H1 (cell line): ENCODE measurements around the gene RMP24.
A peak's percentile ranks its signal among the peaks of the same experiment; 100 is the strongest.

Experiments
- CTCF ChIA-PET: fragments of 300-600 bp; sonication (Branson Sonifier 250); formaldehyde crosslinking; loops from one replicate; lab custom pipeline; 2021; ENCODE audit not compliant: partially characterized antibody; lab: Charles Lee
- POLR2A ChIA-PET: fragments of 300-600 bp; sonication (Branson Sonifier 250); formaldehyde crosslinking; loops from one replicate; lab custom pipeline; 2021; ENCODE audit warnings: inconsistent platforms; ENCODE audit not compliant: partially characterized antibody; lab: Charles Lee
- DNase-seq, 2 experiments: peaks; one replicate each; pipeline versions ENCODE4 v3.0.0 to v3.0.0-alpha.2; 2010 to 2022; ENCODE audit warnings: low spot score in 2 of 2, low read depth in 1 of 2, mixed read lengths in 1 of 2
- FAIRE-seq: peaks from 2 replicates; lab custom pipeline; 2011; peaks lifted over from hg19 to GRCh38; lab: Jason Lieb, UNC
- H2AFZ ChIP-seq: 2 replicates; pipeline ENCODE4 v1.8.1; 2012; ENCODE audit warnings: low read length, inconsistent platforms
- H2AK5ac ChIP-seq: 2 replicates; pipeline ENCODE4 v1.6.1; 2013; ENCODE audit warnings: low read depth, low read length
- H2BK120ac ChIP-seq: replicated peaks from 2 replicates; pipeline ENCODE3; 2013; ENCODE audit warnings: low read depth, low read length, inconsistent platforms
- H2BK12ac ChIP-seq: 2 replicates; pipeline ENCODE4 v1.6.1; 2013; ENCODE audit warnings: low read depth, low read length
- H2BK15ac ChIP-seq: 2 replicates; pipeline ENCODE4 v1.6.1; 2013; ENCODE audit warnings: low read length
- H2BK20ac ChIP-seq: 2 replicates; pipeline ENCODE4 v1.6.1; 2013; ENCODE audit warnings: low read length
- H2BK5ac ChIP-seq: 2 replicates; pipeline ENCODE4 v1.6.1; 2013; ENCODE audit warnings: low read depth, low read length
- H3K14ac ChIP-seq: 2 replicates; pipeline ENCODE4 v1.6.1; 2013; ENCODE audit warnings: inconsistent platforms; ENCODE audit not compliant: insufficient read length
- H3K18ac ChIP-seq: 2 replicates; pipeline ENCODE4 v1.6.1; 2013; ENCODE audit warnings: low read length; ENCODE audit errors: extremely low read depth
- H3K23ac ChIP-seq: 2 replicates; pipeline ENCODE4 v1.6.1; 2013; ENCODE audit warnings: inconsistent platforms; ENCODE audit not compliant: insufficient read length
- H3K23me2 ChIP-seq: 2 replicates; pipeline ENCODE4 v1.6.1; 2013; ENCODE audit warnings: low read depth, low read length
- H3K27ac ChIP-seq: 2 replicates; pipeline ENCODE4 v1.6.1; 2011; ENCODE audit warnings: low read depth, low read length, inconsistent platforms
- H3K27me3 ChIP-seq, 4 experiments: replicated peaks in 1 of 4; 1 replicate in 1 of 4; 2 replicates in 3 of 4; pipeline versions ENCODE4 v1.6.1 to v1.8.1; 2011 to 2013; ENCODE audit warnings: low read length in 3 of 4, mild to moderate bottlenecking in 3 of 4, inconsistent platforms in 2 of 4, mixed read lengths in 2 of 4, moderate library complexity in 1 of 4; ENCODE audit not compliant: control insufficient read depth in 3 of 4, insufficient read depth in 3 of 4; ENCODE audit errors: extremely low read depth in 1 of 4
- H3K36me3 ChIP-seq, 4 experiments: 2 replicates each; pipeline versions ENCODE4 v1.6.1 to v1.8.1; 2011 to 2013; ENCODE audit warnings: mild to moderate bottlenecking in 4 of 4, low read length in 3 of 4, moderate library complexity in 2 of 4, control low read depth in 1 of 4, inconsistent platforms in 1 of 4; ENCODE audit not compliant: insufficient read depth in 4 of 4, control insufficient read depth in 2 of 4
- H3K4ac ChIP-seq: replicated peaks from 2 replicates; pipeline ENCODE3; 2013; ENCODE audit warnings: low read length, low read depth, mixed read lengths, inconsistent platforms; ENCODE audit not compliant: insufficient read length
- H3K4me1 ChIP-seq, 4 experiments: replicated peaks in 1 of 4; 1 replicate in 1 of 4; 2 replicates in 3 of 4; pipeline versions ENCODE4 v1.6.1 to v1.8.1; 2011 to 2013; ENCODE audit warnings: low read length in 3 of 4, inconsistent platforms in 2 of 4, mixed read lengths in 1 of 4; ENCODE audit not compliant: insufficient read depth in 4 of 4, control insufficient read depth in 3 of 4
- H3K4me2 ChIP-seq, 2 experiments: 2 replicates each; pipeline versions ENCODE4 v1.6.1 to v1.8.1; 2011 to 2013; ENCODE audit warnings: low read depth in 2 of 2, low read length in 2 of 2, control low read depth in 1 of 2, inconsistent platforms in 1 of 2, mild to moderate bottlenecking in 1 of 2; ENCODE audit not compliant: insufficient read depth in 1 of 2
- H3K4me3 ChIP-seq, 4 experiments: fragments of 200-600, 300-600 bp in 1 of 4; sonication (generic), shearing (Covaris generic), sonication (Bioruptor Twin) in 1 of 4; 2 replicates each; pipeline versions ENCODE4 v1.5.1 to v1.8.1; 2011 to 2016; ENCODE audit warnings: low read length in 4 of 4, low read depth in 3 of 4, control low read depth in 2 of 4, inconsistent platforms in 2 of 4, mild to moderate bottlenecking in 2 of 4, mixed read lengths in 1 of 4, moderate library complexity in 1 of 4; ENCODE audit not compliant: insufficient read depth in 2 of 4; ENCODE audit errors: extremely low read depth in 1 of 4
- H3K56ac ChIP-seq: replicated peaks from 2 replicates; pipeline ENCODE3; 2013; ENCODE audit warnings: low read depth, mild to moderate bottlenecking, mixed read lengths, low read length, inconsistent platforms; ENCODE audit not compliant: insufficient read length
- H3K79me1 ChIP-seq: 2 replicates; pipeline ENCODE4 v1.6.1; 2013; ENCODE audit warnings: low read depth, low read length, control low read depth
- H3K79me2 ChIP-seq, 2 experiments: 2 replicates each; pipeline versions ENCODE4 v1.6.1 to v1.8.1; 2012 to 2013; ENCODE audit warnings: low read length in 2 of 2, mild to moderate bottlenecking in 2 of 2, inconsistent platforms in 1 of 2; ENCODE audit not compliant: insufficient read depth in 2 of 2, control insufficient read depth in 1 of 2
- H3K9ac ChIP-seq, 4 experiments: replicated peaks in 1 of 4; 1 replicate in 1 of 4; 2 replicates in 3 of 4; pipeline versions ENCODE4 v1.6.1 to v1.8.1; 2011 to 2013; ENCODE audit warnings: low read depth in 3 of 4, low read length in 3 of 4, control low read depth in 2 of 4, mild to moderate bottlenecking in 2 of 4, moderate library complexity in 2 of 4, inconsistent platforms in 1 of 4; ENCODE audit errors: extremely low read depth in 1 of 4
- H3K9me3 ChIP-seq, 2 experiments: 2 replicates each; pipeline versions ENCODE4 v1.6.1 to v1.8.1; 2012 to 2013; ENCODE audit warnings: mild to moderate bottlenecking in 2 of 2, moderate library complexity in 2 of 2, control low read depth in 1 of 2, inconsistent platforms in 1 of 2, low read depth in 1 of 2, low read length in 1 of 2, mixed read lengths in 1 of 2; ENCODE audit not compliant: insufficient read depth in 2 of 2
- H4K20me1 ChIP-seq, 2 experiments: replicated peaks in 1 of 2; 2 replicates each; pipeline versions ENCODE3 to v1.8.1; 2011 to 2013; ENCODE audit warnings: inconsistent platforms in 2 of 2, low read length in 2 of 2, mild to moderate bottlenecking in 1 of 2; ENCODE audit not compliant: insufficient read depth in 2 of 2, control insufficient read depth in 1 of 2
- H4K5ac ChIP-seq: 2 replicates; pipeline ENCODE4 v1.6.1; 2013; ENCODE audit warnings: low read length, low read depth, mixed read lengths, inconsistent platforms; ENCODE audit not compliant: insufficient read length
- H4K8ac ChIP-seq: 2 replicates; pipeline ENCODE4 v1.8.0; 2013; ENCODE audit warnings: mild to moderate bottlenecking, moderate library complexity, low read length, inconsistent platforms; ENCODE audit not compliant: insufficient read depth; ENCODE audit errors: extremely low read depth
- H4K91ac ChIP-seq: replicated peaks from 2 replicates; pipeline ENCODE3; 2013; ENCODE audit warnings: low read length, mixed read lengths, inconsistent platforms; ENCODE audit not compliant: insufficient read length
- HDAC6 ChIP-seq: IDR thresholded peaks from one replicate; pipeline ENCODE4 v1.7.1; 2012; ENCODE audit warnings: low read depth, mild to moderate bottlenecking, inconsistent platforms, low read length, moderate library complexity
- RAD21 ChIP-seq, 2 experiments: IDR thresholded peaks in 1 of 2; conservative IDR thresholded peaks in 1 of 2; 2 replicates each; pipeline ENCODE4 v1.6.1; 2011; ENCODE audit warnings: low read depth in 2 of 2, low read length in 2 of 2, improper control_type of control experiment in 1 of 2, inconsistent platforms in 1 of 2, mild to moderate bottlenecking in 1 of 2, moderate library complexity in 1 of 2
- SP2 ChIP-seq: IDR thresholded peaks from 2 replicates; pipeline ENCODE4 v1.6.1; 2012; ENCODE audit warnings: mild to moderate bottlenecking, low read length, inconsistent platforms
- TAF7 ChIP-seq: optimal IDR thresholded peaks from 2 replicates; pipeline ENCODE3; 2011; ENCODE audit warnings: low read depth, mild to moderate bottlenecking, inconsistent platforms, low read length, moderate library complexity, borderline replicate concordance
- YY1 ChIP-seq: IDR thresholded peaks from 2 replicates; pipeline ENCODE4 v1.6.1; 2011; ENCODE audit warnings: low read depth, mild to moderate bottlenecking, low read length
- WGBS, 2 experiments: shearing (Covaris generic) in 1 of 2; methylation state at CpG; one replicate each; pipeline versions ENCODE4 v1.1.6 to v1.1.7; 2013 to 2015; ENCODE audit warnings: low lambda C conversion rate in 2 of 2, mixed read lengths in 2 of 2, inconsistent platforms in 1 of 2, low coverage in 1 of 2, missing lambda C conversion rate in 1 of 2; ENCODE audit not compliant: insufficient replicate concordance in 2 of 2, insufficient coverage in 1 of 2, insufficient read length in 1 of 2; ENCODE audit errors: extremely low coverage in 1 of 2, missing lambda C conversion rate in 1 of 2; 5-methylcytosine and 5-hydroxymethylcytosine counted together
- TF ChIP-seq, protein P1 (sequence below), 3 experiments: IDR thresholded peaks; 1 replicate in 2 of 3; 2 replicates in 1 of 3; pipeline versions ENCODE4 v1.5.1 to v1.6.1; 2011; ENCODE audit warnings: low read length in 3 of 3, mild to moderate bottlenecking in 3 of 3, inconsistent platforms in 2 of 3, low read depth in 1 of 3, moderate library complexity in 1 of 3; ENCODE audit not compliant: insufficient read depth in 1 of 3; ENCODE audit errors: control extremely low read depth in 1 of 3

Gene RMP24

GRCh38 chr18:35939138-35939537 lies 33.3 kb upstream of the RMP24 start:
- Histone ChIP-seq H2AFZ (no peak overlapping the region), H4K8ac (no peak overlapping the region), H2AK5ac (no peak overlapping the region), H4K20me1 (no peaks in the 10 kb centered on the region), H2BK20ac (no peak overlapping the region), H3K9me3 (no peaks in the 10 kb centered on the region), H3K79me1 (no peaks in the 10 kb centered on the region; the same call in none of the 2 replicates), H3K4ac (no peak overlapping the region), H3K4me3 (no peak overlapping the region), H3K23ac (no peak overlapping the region), H3K27ac (no peak overlapping the region), H3K9ac (no peak overlapping the region), H3K4me2 (no peak overlapping the region), H3K4me1 (peaks cover 0 to 9% (median 5%) of the 10 kb centered on the region in 4 experiments; a peak in 5 of 7 replicates), H2BK120ac (no peak overlapping the region), H2BK5ac (0 out of 2 replicates have a peak overlapping the region, but pooled peaks have one; percentile 20), H3K27me3 (no peaks in the 10 kb centered on the region), H3K14ac (no peak overlapping the region), H4K91ac (no peak overlapping the region), H3K18ac (peak overlapping the region; percentile 81), H2BK15ac (no peak overlapping the region), H3K36me3 (peaks cover 0 to 41% (median 11%) of the 10 kb centered on the region in 4 experiments; a peak in 6 of 8 replicates), H3K56ac (no peak overlapping the region), H4K5ac (peak overlapping the region; percentile 35), H3K23me2 (no peaks in the 10 kb centered on the region), H2BK12ac (peak overlapping the region; percentile 27; the same call in 1 of the 2 replicates), H3K79me2 (no peaks in the 10 kb centered on the region)
- FAIRE-seq, result peak; percentile 85
- no peak for DNase-seq
- TF ChIP-seq SP2 (no peak), YY1 (0 out of 2 replicates have a peak, but pooled peaks have one; percentile 23), RAD21 (IDR thresholded peaks at IDR 0.05 in 1 of 2, conservative IDR thresholded peaks at IDR 0.05 in 1 of 2; ENCODE audit: low read depth in 2 of 2, low read length in 2 of 2) (peak; percentile 73 to 83), TAF7 (peak; percentile 40), HDAC6 (no peak)
- TF ChIP-seq, protein P1, sequence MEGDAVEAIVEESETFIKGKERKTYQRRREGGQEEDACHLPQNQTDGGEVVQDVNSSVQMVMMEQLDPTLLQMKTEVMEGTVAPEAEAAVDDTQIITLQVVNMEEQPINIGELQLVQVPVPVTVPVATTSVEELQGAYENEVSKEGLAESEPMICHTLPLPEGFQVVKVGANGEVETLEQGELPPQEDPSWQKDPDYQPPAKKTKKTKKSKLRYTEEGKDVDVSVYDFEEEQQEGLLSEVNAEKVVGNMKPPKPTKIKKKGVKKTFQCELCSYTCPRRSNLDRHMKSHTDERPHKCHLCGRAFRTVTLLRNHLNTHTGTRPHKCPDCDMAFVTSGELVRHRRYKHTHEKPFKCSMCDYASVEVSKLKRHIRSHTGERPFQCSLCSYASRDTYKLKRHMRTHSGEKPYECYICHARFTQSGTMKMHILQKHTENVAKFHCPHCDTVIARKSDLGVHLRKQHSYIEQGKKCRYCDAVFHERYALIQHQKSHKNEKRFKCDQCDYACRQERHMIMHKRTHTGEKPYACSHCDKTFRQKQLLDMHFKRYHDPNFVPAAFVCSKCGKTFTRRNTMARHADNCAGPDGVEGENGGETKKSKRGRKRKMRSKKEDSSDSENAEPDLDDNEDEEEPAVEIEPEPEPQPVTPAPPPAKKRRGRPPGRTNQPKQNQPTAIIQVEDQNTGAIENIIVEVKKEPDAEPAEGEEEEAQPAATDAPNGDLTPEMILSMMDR (IDR thresholded peaks at IDR 0.05; ENCODE audit: control extremely low read depth in 1 of 3, insufficient read depth in 1 of 3, low read depth in 1 of 3, low read length in 3 of 3), result peak; percentile 63 to 83 (median 82)
- 74% methylated on average over 5 of the region's 5 CpGs; no CpG with 5 or more reads in 1 of the 2 experiments for WGBS, 2 experiments
- ChIA-PET POLR2A (no interaction called here), CTCF (interaction anchor here (0.6 to 6.7 kb wide), 20 partner anchors 9 to 224 kb away, joined by 3 to 78 read pairs (median 4); no protein-coding TSS in a partner anchor)
